ENCODE results near the gene PLEKHA3.

Gene PLEKHA3

DNA sequence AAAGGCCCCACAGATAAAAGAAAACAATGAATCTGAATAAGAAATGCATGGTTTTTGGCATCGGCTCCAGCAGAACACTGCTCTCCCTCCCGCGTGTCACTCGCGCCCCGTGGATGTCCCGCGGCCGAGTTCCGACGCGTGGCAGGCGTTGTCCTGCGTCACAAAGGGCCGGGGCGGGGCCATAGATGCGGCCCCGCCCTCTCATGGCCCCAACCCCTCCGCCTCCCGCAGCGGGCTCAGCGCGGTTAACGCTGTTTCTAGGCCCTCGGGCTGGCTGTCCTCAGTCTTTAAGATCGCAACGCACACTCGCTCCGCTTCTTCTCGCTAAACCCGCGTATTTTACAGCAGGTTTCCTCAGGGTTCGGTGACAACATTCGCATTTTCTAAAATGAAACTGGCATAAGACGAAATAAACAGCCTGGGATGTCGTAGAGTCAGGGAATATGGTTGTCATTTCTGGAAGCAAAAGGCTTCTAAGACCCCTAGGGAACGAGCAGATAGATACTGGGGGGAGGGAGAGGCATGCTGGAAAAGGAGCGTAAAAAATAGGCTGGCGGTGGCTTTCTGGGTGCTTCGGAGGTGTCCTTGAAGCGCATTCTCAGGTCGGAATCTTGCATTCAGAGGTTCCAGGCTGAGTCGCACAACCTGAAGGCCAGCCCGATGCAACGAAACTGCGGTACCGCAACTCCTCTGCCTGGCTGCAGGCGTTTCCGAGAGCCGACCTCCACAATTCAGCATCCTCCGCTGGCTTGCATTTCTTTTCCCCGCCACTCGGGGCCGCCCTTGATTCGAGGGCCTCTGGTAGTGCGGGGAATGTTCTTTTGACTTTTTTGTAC is 1.6 kb upstream of the PLEKHA3 start, which contains the start of gene FKBP7:
TSS of gene FKBP7 (minus strand) at position 162 of the 836 bp plus-strand sequence. CDS start at position 61, 101 bp downstream.
- DNase-seq (ENCODE audit: low read depth in 2 of 2), result peak; percentile 64 to 66

DNA sequence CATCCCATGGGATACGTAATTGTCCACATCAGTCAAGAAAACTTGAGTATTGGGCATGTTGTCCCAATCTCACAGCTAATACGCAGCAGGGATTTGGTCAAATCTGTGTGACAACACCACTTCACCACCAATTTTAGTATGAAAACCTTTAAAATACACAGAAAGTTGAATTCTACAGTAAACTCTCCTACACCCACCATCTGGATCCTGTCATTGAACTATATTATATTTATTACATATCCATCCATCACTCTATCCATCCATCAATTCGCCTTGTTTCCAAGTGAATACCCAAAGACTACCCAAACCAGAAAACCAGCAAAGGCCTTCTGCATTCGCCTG is 1.0 kb upstream of the PLEKHA3 start:
- no peak for DNase-seq (ENCODE audit: low read depth in 2 of 2)

DNA sequence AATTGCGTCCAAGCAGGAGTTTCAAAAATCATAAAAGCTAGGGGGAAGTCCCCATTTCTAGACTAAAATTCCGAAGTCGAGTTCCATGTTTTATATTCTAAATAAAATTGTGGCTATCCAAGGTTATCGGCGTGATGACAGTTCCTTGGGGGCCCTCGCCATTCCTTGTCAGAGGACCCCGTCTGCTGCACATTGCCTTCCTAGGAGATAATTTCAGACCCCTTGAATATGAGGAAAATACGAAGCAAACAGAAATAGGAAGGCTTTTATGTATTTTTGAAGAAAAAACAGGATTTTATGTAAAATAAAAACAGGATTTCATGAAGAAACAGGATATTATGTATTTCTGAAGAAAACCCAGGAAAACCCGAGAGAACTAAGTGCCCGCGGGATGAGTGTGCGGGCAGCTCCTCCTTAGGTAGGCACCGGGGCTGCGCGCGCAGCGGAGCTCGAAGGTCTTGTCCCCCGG is 465 bp upstream of the PLEKHA3 start:
- no peak for DNase-seq (ENCODE audit: low read depth in 2 of 2)

DNA sequence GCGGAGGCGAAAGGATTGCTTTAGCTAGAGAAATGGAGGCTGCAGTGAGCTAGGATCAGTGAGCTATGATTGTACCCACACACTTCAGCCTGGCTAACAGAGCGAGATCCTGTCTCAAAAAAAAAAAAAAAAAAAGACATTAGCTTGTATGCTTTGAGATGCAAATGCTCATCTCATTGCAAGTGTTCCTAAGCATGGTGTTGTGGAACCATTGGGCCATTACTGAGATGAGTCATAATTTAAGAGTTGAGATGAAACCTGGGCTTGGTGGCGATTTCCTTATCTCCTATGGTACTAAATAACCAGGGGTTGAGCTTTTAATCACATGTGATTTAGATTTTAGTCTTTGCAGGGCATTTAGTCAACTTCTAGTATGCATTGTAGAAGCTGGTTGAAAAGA is 2.2 kb downstream of the PLEKHA3 start:
- DNase-seq (ENCODE audit: low read depth in 2 of 2), result no peak

DNA sequence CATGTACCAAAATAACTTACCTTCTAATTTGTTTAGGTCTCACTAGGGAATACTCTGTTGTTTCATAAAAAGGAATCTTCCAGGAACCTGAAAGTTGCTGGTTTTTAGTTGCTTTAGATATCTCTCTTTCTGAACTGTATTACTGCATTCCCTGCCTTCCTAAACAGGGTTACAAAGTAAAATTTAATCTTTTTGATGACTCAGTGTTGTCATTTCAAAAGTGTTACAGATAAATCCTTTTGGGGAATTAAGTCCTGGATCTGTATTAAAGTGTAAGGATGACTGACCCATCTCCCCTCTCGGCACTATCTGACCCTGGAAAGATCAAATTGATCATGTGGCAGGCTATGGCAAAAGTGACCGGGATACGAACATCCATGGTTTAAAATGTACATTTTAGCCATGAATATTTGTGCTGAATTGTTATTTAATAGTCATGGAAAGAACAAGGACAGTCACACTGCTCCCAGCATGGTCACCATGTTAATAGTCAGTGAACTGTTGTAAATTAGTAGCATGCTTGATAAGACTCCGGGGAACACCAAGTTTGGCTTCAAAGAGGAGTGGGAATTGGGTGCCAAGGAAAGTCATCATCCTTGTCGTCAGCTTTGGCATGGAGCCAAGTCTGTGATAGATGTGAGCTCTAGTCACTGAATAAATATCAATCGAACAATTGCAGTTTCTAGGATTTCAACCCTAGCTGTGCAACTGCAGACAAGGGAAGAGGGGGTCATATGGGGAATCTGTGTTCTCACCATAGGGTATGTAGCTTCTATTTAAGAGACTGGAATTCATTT is 4.2 kb downstream of the PLEKHA3 start:
- no peak for DNase-seq (ENCODE audit: low read depth in 2 of 2)

DNA sequence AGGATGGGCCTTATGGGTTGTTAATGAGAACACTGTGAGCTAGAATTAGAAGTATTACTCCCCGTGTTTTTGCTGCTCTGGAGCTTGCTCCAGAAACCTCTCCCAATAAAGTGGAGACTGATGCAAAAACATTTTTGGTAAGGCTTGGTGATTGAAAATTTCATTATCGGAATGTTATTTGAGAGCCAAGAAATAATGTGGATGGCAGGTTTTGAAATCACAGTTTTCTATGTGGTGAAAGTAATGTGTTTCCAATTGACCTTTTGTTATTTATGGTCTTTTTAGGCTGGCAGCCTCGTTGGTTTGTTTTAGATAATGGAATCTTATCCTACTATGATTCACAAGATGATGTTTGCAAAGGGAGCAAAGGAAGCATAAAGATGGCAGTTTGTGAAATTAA is 5.1 kb downstream of the PLEKHA3 start:
- no peak for DNase-seq (ENCODE audit: low read depth in 2 of 2)

DNA sequence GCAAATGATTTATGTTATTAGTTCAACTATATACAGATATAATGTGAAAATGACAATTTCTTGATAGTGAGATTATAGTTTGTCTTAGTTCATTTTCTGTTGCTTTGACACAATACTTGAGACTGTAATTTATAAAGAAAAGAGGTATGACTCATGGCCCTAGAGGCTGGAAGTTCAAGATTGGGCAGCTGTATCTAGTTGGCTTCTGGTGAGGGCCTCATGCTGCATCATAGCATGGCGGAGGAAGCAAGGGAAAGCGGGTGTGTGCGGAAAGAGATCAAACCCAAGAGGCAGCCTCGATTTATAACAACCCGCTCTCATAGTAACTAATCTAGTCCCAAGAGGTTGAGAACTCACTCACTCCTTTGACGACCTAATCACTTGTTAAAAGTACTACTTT is 11.4 kb downstream of the PLEKHA3 start:
- DNase-seq (ENCODE audit: low read depth in 2 of 2), result no peak

DNA sequence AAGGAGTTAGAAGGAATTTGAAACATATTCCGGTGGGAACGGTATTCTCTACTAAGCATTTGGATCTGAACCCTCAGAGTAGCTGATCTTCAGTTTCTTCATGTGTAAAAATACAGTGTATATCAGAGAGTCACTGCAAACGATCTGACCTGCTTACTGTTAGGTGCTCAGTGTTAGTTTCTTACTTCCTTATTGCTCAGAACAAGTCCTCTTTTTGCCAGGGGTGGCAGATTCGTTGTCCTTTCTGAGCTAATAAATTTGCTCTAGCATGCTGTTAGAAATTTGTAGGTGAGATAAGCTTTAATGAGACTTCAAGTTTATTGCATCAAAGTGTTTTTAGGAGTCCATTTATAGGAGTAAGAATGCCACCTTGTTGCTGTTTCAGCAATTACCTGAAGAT is 15.8 kb downstream of the PLEKHA3 start:
- no peak for DNase-seq (ENCODE audit: low read depth in 2 of 2)

DNA sequence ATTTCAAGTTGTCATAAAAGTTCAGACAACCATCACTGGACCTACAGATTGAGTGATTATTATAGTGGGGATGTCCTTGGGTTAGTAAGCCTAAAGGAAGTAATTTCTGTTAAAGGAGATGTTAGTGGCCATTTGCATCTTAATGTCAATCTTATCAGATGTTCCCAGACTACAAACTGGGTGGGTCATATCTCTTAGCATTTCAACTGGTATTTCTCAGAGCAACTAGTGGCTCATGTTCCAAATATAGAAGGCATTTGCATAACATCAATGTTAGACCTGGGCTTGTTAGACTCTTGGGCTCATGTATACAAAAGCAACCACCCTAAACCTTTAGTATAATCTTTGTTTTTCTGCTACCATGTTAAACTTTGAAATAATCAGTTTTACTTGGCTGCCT is 17.9 kb downstream of the PLEKHA3 start:
- DNase-seq (ENCODE audit: low read depth in 2 of 2), result no peak

DNA sequence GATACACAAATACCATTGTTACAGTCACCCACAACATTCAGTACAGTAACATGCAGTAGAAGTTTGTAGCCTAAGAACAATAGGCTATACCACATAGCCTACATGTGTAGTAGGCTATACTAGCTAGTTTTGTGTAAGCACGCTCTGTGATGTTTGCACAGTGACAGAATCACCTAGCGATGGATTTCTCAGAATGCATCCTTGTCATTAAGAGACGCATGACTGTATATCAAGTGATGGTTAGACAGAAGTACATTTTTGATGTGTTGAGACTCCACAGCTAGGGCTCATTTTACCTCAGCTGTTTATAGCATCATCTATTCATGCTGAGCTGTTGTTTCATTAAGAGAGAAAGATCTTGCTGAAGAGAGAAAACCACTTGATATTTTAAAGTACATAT is 19.4 kb downstream of the PLEKHA3 start:
- no peak for DNase-seq (ENCODE audit: low read depth in 2 of 2)

DNA sequence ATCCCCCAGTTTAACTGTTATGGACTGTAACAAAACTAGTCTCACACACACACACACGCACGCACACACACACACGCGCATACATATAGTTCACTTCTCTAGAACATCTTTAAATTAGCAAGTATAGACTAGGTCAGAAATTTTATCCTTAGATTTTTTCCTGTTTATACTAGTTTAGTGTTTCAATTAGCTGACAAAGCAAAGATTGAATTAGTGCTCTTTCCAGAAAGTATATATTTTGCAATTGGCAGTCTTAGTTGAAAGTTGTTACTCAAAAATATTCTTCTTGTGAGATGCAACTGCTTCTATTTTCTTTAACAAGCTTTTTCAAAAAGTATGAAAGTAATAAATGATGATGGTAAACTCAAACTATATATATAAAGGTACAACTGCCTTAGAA is 22.5 kb downstream of the PLEKHA3 start:
- DNase-seq (ENCODE audit: low read depth in 2 of 2), result no peak

DNA sequence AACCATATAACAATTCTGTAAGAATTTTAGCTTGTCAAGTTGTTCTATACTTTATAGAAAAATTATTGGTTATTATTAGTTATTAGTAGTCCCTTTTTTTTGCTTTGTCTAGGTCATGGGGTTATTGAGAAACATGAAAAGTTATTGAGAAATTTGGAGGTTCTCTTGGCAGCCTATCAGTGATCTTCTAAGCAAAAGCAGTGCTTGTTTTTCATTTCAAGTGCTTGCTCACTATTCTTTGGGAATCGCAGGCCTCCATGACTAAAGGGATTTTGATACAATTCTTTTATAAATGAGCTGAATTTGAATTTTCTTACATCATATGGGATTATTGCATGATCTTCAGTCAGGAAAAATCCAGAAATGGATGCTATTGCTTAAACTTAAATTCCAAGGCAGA is 25.8 kb downstream of the PLEKHA3 start:
- no peak for DNase-seq (ENCODE audit: low read depth in 2 of 2)

DNA sequence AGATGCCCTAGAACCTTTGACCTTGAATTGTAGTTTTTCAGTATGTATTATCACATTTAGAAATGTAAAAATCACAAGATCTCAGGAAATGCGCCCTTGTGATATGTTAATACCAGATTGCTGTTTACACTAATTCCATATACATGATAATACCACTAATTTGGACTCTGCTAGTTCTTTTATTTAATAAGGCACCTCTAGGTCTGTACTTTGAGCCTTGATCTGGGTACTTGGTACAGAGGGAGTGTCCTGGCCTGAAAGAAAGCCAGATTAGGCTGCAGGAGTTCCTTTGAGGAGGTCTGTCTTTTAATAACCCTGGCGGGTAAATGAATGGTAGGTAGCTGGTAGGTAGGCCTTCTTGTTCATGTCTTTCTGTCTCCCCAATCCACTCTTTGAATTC is 26.3 kb downstream of the PLEKHA3 start:
- DNase-seq (ENCODE audit: low read depth in 2 of 2), result no peak

DNA sequence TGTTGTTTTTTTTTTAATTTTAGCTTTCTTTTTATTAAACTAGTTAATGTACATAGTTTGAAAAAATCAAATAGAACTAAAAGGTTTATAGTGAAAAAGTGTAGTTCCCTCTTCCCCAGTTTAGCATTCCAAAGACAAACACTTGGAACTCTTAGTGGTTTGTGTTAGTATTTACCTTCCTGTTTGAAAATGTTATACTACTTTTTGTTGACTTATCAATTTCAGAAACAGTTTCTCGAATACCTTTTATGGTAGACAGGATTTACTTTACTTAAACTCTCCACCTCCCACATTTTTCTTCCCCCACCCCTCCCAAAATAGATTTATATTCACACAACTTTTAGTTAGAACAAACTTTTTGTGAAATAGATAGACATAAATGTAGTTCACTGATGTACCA is 26.7 kb downstream of the PLEKHA3 start:
- DNase-seq (ENCODE audit: low read depth in 2 of 2), result no peak

DNA sequence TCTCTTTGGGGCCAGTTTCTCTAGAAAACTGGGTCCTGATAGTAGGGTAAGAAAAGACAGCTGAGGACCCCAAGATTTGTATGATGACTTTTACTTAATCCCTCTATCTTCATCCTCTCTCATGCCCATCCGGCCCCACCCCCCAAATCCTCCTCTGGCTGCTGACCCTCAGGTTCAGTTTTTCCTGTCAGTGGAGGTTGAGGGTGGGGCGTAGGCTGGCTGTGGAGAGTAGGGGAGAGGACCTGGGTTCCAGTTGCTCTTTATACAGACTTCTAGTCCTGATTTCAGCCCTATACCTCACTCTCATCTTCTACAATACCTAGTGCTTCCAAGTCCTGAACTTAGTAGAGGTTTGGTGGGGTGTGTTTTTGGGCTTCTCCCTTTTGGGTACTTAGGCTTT is 28.4 kb downstream of the PLEKHA3 start:
- no peak for DNase-seq (ENCODE audit: low read depth in 2 of 2)

DNA sequence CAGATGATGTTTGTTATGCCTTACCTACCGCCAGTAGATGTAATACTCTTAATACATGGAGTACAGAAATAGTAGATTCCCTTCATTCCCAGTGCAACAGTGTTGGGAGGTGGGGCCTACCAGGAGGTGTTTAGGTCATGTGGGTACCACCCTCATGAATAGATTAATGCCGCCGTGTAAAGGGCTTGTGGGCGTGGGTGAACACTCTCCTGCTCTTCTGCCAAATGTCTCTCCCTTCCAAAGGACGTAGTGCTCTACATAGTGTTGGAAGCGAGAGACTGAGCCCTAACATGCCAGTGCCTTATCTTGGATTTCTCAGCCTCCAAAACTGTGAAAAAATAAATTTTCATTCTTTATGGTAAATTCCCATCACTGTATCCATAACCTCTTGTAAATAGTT is 30.1 kb downstream of the PLEKHA3 start:
- DNase-seq (ENCODE audit: low read depth in 2 of 2), result no peak

DNA sequence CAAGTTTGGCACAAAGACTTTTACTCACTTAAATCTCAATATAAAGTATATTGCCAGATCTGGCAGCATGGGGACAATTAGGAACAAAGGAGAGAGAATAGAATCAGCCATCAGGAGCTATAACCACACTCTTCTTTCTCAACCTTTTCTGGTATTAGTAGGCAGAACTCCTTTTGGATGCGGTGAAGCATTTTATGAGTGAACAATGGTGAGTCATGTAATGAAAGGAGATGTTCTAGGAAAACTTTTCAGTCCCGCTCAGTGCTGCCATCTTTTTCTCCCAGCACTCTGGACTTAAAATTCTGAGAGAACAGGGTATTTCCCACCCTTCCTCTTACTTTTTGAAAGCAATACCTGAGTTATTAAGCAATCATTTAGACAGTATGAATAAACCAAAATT is 32.2 kb downstream of the PLEKHA3 start:
- no peak for DNase-seq (ENCODE audit: low read depth in 2 of 2)

DNA sequence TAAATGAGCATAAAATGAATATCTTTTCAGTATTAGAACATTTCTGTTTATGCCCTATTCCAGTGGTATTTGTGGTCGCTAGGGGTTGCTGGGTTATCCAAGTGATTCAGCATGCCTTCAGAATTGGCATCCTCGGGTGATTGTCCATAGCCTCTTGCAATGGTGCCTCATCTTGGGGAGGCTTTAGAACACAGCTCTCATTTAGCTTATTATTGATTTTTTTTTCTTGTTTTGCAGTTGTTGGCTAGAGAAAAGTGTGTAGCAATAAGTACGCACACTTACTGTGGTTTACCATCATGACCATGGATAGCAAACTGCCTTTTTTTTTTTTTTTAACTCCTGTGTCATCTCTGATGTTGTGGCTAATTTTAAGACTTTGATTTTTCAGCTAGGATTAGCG is 33.6 kb downstream of the PLEKHA3 start:
- no peak for DNase-seq (ENCODE audit: low read depth in 2 of 2)

DNA sequence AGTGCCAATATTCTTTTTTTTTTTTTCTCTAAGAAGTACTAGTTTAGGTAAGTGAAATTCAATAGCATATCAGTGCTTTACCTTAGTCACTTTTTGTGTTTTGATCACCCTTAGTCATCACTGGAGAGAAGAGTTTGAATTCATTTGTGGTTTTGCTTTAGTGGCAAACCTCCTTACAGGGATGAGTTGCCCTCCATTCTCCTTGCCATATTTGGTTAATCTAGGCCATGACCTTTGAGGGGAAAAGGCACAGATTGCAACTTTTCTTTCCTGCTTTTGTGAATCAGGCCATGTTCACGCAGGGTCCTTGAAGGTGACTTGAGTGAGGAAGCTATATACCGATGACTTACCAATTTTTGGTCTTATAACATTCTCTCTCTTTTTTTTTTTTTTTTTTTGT is 34.4 kb downstream of the PLEKHA3 start:
- DNase-seq (ENCODE audit: low read depth in 2 of 2), result no peak

DNA sequence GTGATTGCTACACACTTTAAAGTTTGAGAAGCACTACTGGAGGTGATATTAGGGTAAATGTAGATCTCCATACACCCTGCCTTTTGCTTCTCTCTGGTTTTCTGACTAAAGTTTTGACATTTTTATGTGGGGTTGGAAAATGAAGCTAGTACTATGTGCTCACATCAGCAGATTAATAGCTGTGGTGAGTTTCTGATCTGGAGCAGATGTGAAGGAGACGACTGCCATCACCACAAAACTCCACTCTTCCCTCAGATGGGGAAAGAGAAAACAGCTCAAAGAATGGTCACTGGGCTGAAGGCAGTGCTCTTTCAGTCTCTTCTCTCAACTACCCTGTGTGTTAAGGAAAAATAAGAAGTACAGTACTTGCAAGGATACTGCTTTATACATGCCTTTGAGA is 37.2 kb downstream of the PLEKHA3 start:
- DNase-seq (ENCODE audit: low read depth in 2 of 2), result no peak

DNA sequence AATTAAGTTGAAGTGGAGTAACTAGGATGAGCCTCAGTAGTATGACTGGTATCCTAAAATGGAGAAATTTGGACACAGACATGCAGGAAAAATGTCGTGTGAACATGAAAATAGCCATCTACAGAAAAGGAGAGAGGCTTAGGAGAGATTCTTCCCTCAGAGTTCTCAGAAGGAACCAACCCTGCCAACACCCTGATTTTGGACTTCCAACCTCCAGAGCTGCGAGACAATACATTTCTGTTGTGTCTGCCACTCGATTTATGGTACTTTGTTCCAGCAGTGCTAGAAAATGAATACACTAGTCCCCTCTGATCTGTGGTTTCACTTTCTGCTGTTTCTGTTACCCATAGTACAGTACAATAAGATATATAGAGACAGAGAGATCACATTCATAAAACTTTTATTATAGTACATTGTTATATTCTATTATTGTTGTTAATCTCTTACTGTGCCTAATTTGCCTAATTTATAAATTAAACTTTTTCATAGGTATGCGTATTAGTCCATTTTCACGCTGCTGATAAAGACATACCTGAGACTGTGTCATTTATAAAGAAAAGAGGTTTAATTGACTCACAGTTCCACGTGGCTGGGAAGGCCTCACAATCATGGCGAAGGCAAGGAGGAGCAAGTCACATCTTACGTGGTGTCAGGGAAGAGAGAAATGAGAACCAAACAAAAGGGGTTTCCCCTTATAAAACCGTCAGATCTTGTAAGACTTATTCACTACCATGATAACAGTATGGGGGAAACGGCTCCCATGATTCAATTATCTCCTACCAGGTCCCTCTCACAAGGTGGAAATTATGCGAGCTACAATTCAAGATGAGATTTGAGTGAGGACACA is 41.3 kb downstream of the PLEKHA3 start:
- DNase-seq (ENCODE audit: low read depth in 2 of 2), result no peak

DNA sequence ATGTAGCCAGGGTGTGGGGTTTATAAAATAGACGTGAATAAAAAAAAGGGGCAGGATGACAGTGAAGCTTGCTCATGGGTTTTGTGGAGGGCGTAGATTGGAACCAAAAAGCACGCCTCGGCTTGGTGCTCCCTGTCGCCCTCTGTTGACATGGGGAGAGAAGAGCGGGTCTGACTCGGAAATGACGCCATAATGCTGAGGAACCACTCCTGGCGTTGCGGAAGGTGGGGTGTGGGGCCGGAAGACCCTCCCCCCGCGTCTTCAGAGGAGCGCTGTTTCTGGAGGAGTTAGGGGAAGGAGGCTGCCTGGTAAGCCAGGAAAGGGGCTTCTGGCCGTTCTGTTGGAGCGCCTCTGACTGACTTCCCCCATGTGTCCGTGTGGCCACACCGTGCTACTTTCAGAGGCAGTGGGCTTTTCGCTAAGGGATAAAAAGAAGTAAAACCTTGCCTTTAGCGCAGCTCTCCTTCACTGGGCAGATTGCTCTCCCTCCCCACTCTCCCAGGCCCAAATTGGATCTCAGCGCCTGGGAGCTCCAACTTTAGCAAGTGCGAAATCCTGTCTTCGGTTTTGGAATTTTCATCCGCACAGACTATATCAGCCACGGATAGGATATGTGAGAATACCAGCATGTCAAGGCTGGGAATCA is 42.8 kb downstream of the PLEKHA3 start:
- DNase-seq (ENCODE audit: low read depth in 2 of 2), result peak; percentile 64 to 74
